Spleen (tissue), 11 donors: Measurements from ENCODE around the gene MED27. TPM values are rescaled to one million over a fixed set of nuclear protein-coding genes. Genes with fewer than 3 reads are reported as not detected.

Experiments used
- DNase-seq: peaks from one replicate; pipeline ENCODE4 v3.0.0-alpha.2; 2020
- H3K27ac ChIP-seq, 8 donors: fragments of 200-600 bp; sonication (generic) in 7 of 8; 1 replicate in 4 of 8; 2 replicates in 4 of 8; pipeline versions ENCODE4 v1.5.0 to v1.8.0; 2016 to 2021; ENCODE audit warnings: inconsistent platforms in 4 of 8, mild to moderate bottlenecking in 4 of 8, moderate library complexity in 1 of 8
- H3K27me3 ChIP-seq, 7 donors: fragments of 200-600 bp; sonication (generic) in 6 of 7; replicated peaks in 1 of 7; 1 replicate in 4 of 7; 2 replicates in 3 of 7; pipeline versions ENCODE4 v1.5.0 to v1.8.0; 2016 to 2021; ENCODE audit warnings: inconsistent platforms in 3 of 7, mild to moderate bottlenecking in 1 of 7
- H3K36me3 ChIP-seq, 6 donors: fragments of 200-600 bp; sonication (generic) in 5 of 6; 1 replicate in 4 of 6; 2 replicates in 2 of 6; pipeline versions ENCODE4 v1.5.0 to v1.8.0; 2016 to 2021; ENCODE audit warnings: inconsistent platforms in 2 of 6
- H3K4me1 ChIP-seq, 6 donors: fragments of 200-600 bp; sonication (generic) in 5 of 6; 1 replicate in 3 of 6; 2 replicates in 3 of 6; pipeline versions ENCODE4 v1.5.0 to v1.8.0; 2016 to 2021; ENCODE audit warnings: inconsistent platforms in 3 of 6
- H3K4me3 ChIP-seq, 8 donors: fragments of 200-600 bp; sonication (generic) in 7 of 8; 1 replicate in 4 of 8; 2 replicates in 4 of 8; pipeline versions ENCODE4 v1.5.0 to v1.8.0; 2016 to 2021; ENCODE audit warnings: inconsistent platforms in 4 of 8, mild to moderate bottlenecking in 4 of 8, moderate library complexity in 2 of 8
- H3K9me3 ChIP-seq, 8 donors: fragments of 200-600 bp; sonication (generic) in 7 of 8; 1 replicate in 4 of 8; 2 replicates in 4 of 8; pipeline versions ENCODE4 v1.5.0 to v1.8.0; 2016 to 2021; ENCODE audit warnings: inconsistent platforms in 4 of 8
- CTCF ChIP-seq, 11 experiments: fragments of 200-600 bp in 7 of 11; fragments of 450-650 bp in 4 of 11; sonication (generic) in 4 of 11; IDR thresholded peaks in 8 of 11; conservative IDR thresholded peaks in 3 of 11; 1 replicate in 7 of 11; 2 replicates in 4 of 11; pipeline versions ENCODE4 v1.4.0 to v1.8.0; 2016 to 2021; ENCODE audit warnings: antibody characterized with exemption in 11 of 11, inconsistent platforms in 4 of 11, mild to moderate bottlenecking in 1 of 11
- POLR2A ChIP-seq, 3 donors: fragments of 450-650 bp; IDR thresholded peaks; one replicate each; pipeline ENCODE4 v1.5.1; 2017; ENCODE audit warnings: antibody characterized with exemption in 3 of 3, mild to moderate bottlenecking in 1 of 3
- POLR2AphosphoS5 ChIP-seq, 3 donors: sonication (generic); formaldehyde crosslinking; IDR thresholded peaks; one replicate each; pipeline ENCODE4 v1.5.1; 2017; ENCODE audit warnings: antibody characterized with exemption in 3 of 3
- WGBS, 5 donors: extraction: QIAGEN DNeasy Blood & Tissue Kit in 3 of 5; methylation state at CpG; one replicate each; pipeline versions ENCODE4 v1.1.5 to v1.1.7; 2013 to 2018; 5-methylcytosine and 5-hydroxymethylcytosine counted together
- intact Hi-C: fragments of 100-400 bp; cut with DNase I; formaldehyde crosslinking; loops from one replicate; pipeline ENCODE4 v1.15.0; 2023; ENCODE audit warnings: low total_unique reads
- polyA plus RNA-seq, 3 donors: library from polyadenylated mRNA; stranded (reverse); fragments of 200-250 nt; gene quantifications; one replicate each; pipeline ENCODE4 v1.2.1, GENCODE V29; 2013
- total RNA-seq, 7 donors: library from RNA; depleted of rRNA in 3 of 7; stranded (reverse); fragments of >200 nt in 3 of 7; fragmentation: NEBNext Ultra II Directional in 4 of 7; extraction: Animal tissue kit (Norgen Biotek cat#: 25700) in 4 of 7; gene quantifications; one replicate each; pipeline versions ENCODE4 v1.1.0 to v1.2.1, GENCODE V29; 2016 to 2021
- donor health status: healthy with polysubstance abuse.
- donor health status: DM: no; HTN: no; CAD: no; lungs with moderate emphysema.
- donor health status: DM: no; HTN: no; CAD: no.
- donor health status: Bipolar disorder and iron deficiency.
- donor health status: healthy.
- donor health status: DM: no; HTN: no; CAD: no.
- donor health status: DM: yes; HTN: yes; CAD: no.

The MED27 gene
- total and polyA plus RNA-seq, 10 donors: 13.1 to 22.4 (median 16.0) TPM

- 91 to 100% (median 94%) methylated on average over 2 of the region's 2 CpGs for WGBS, 5 donors
- intact Hi-C loops: no loop called here
- Histone ChIP-seq H3K9me3 (no peaks in the 10 kb centered on the region), H3K4me1 (no peaks in the 10 kb centered on the region), H3K27ac (no peak overlapping the region), H3K4me3 (no peak overlapping the region), H3K36me3 (peaks cover 0 to 9% (median 0%) of the 10 kb centered on the region in 6 donors), H3K27me3 (no peaks in the 10 kb centered on the region)
- DNase-seq: no peak
- TF ChIP-seq POLR2AphosphoS5 (IDR thresholded peaks at IDR 0.05) (no peak), POLR2A (IDR thresholded peaks at IDR 0.05) (no peak), CTCF (IDR thresholded peaks at IDR 0.05 in 8 of 11, conservative IDR thresholded peaks at IDR 0.05 in 3 of 11) (no peak)
Observed at GRCh38 chr9:131917009-131917408, 162.7 kb downstream of the MED27 start.

GRCh38 chr9:131915181-131915580 is 164.5 kb downstream of the MED27 start:
- DNase-seq: no peak
- intact Hi-C loops: no loop called here
- WGBS, 5 donors: 91 to 97% (median 96%) methylated on average over 2 of the region's 2 CpGs
- Histone ChIP-seq H3K9me3 (no peaks in the 10 kb centered on the region), H3K4me1 (no peaks in the 10 kb centered on the region), H3K36me3 (peaks cover 0 to 15% (median 0%) of the 10 kb centered on the region in 6 donors), H3K27ac (no peak overlapping the region), H3K4me3 (no peak overlapping the region), H3K27me3 (no peaks in the 10 kb centered on the region)
- TF ChIP-seq POLR2A (IDR thresholded peaks at IDR 0.05): no peak
- TF ChIP-seq CTCF (IDR thresholded peaks at IDR 0.05 in 8 of 11, conservative IDR thresholded peaks at IDR 0.05 in 3 of 11): no peak
- TF ChIP-seq POLR2AphosphoS5 (IDR thresholded peaks at IDR 0.05): no peak

GRCh38 chr9:131912671-131913070 is 167.0 kb downstream of the MED27 start:
- no peak for TF ChIP-seq POLR2A (IDR thresholded peaks at IDR 0.05)
- no peak for TF ChIP-seq CTCF (IDR thresholded peaks at IDR 0.05 in 8 of 11, conservative IDR thresholded peaks at IDR 0.05 in 3 of 11)
- no peak for TF ChIP-seq POLR2AphosphoS5 (IDR thresholded peaks at IDR 0.05)
- DNase-seq: no peak
- Histone ChIP-seq H3K27ac (no peak overlapping the region), H3K27me3 (no peaks in the 10 kb centered on the region), H3K4me1 (no peaks in the 10 kb centered on the region), H3K36me3 (peaks cover 0 to 15% (median 0%) of the 10 kb centered on the region in 6 donors), H3K9me3 (no peaks in the 10 kb centered on the region), H3K4me3 (no peak overlapping the region)
- 85 to 97% (median 94%) methylated on average over 3 of the region's 3 CpGs for whole genome bisulfite sequencing, 5 donors
- intact Hi-C loops: no loop called here

- no peak overlapping the region for H3K4me3 ChIP-seq
- no peak for TF ChIP-seq POLR2A (IDR thresholded peaks at IDR 0.05)
- TF ChIP-seq POLR2AphosphoS5 (IDR thresholded peaks at IDR 0.05): no peak
- TF ChIP-seq CTCF (IDR thresholded peaks at IDR 0.05 in 8 of 11, conservative IDR thresholded peaks at IDR 0.05 in 3 of 11): no peak
Observed at GRCh38 chr9:131912069-131912468, 167.6 kb downstream of the MED27 start.

More at GRCh38 chr9:131912069-131912468, 167.6 kb downstream of the MED27 start:
- Histone ChIP-seq H3K27me3 (no peaks in the 10 kb centered on the region), H3K27ac (no peak overlapping the region), H3K4me1 (no peaks in the 10 kb centered on the region), H3K9me3 (no peaks in the 10 kb centered on the region), H3K36me3 (peaks cover 0 to 15% (median 0%) of the 10 kb centered on the region in 6 donors)
- intact Hi-C loops: no loop called here
- no peak for DNase-seq
- WGBS, 5 donors: 74 to 96% (median 93%) methylated on average over 1 of the region's 1 CpG
